HCT116 (cell line): ENCODE measurements around the gene EFEMP2. TPM values are rescaled to one million over a fixed set of nuclear protein-coding genes. Genes with fewer than 3 reads are reported as not detected.

Source experiments
- ATAC-seq: fragments of 200-7000 bp; cut with Tn5 transposase; 2 replicates; pipeline ENCODE4 v1.9.1; 2020; ENCODE audit warnings: mild to moderate bottlenecking, moderate library complexity
- BruUV-seq: library from RNA; stranded (reverse); fragments of 400-500 nt; replicated peaks from 2 replicates; lab custom pipeline; 2021; lab: Mats Ljungman, UMichigan
- CTCF ChIA-PET: fragments of 300-600 bp; sonication (Branson Sonifier 250); formaldehyde crosslinking; loops from one replicate; lab custom pipeline; 2021; ENCODE audit warnings: antibody characterized with exemption; lab: Charles Lee
- POLR2A ChIA-PET: fragments of 300-600, 350-600 bp; sonication (Branson Sonifier 250); formaldehyde crosslinking; loops from one replicate; lab custom pipeline; 2021; ENCODE audit warnings: antibody characterized with exemption; lab: Charles Lee
- RAD21 ChIA-PET, 2 experiments: fragments of 300-600 bp; sonication (Branson Sonifier 250); formaldehyde crosslinking; loops; one replicate each; lab custom pipeline; 2023; ENCODE audit warnings: low total read pairs in 2 of 2; ENCODE audit not compliant: uncharacterized antibody in 2 of 2, unreplicated experiment in 2 of 2, low non-redundant PET in 1 of 2; lab: Charles Lee
- DNase-seq: peaks from one replicate; pipeline ENCODE4 v3.0.0-alpha.2; 2010; ENCODE audit warnings: low read depth, low spot score
- H2AFZ ChIP-seq: fragments of 200-600 bp; shearing (Covaris generic), sonication (generic); 2 replicates; pipeline ENCODE4 v1.6.1; 2017; ENCODE audit warnings: low read depth, mixed run types, mixed read lengths, antibody characterized with exemption, low read length; ENCODE audit not compliant: poor library complexity, severe bottlenecking
- H3K27ac ChIP-seq: 2 replicates; pipeline ENCODE4 v1.5.1; 2012; ENCODE audit warnings: low read depth, low read length
- H3K27me3 ChIP-seq: fragments of 200-600 bp; sonication (generic); 2 replicates; pipeline ENCODE4 v1.6.1; 2016; ENCODE audit warnings: mixed run types, low read length, mixed read lengths; ENCODE audit not compliant: insufficient read depth
- H3K36me3 ChIP-seq, 2 experiments: fragments of 200-500 bp in 1 of 2; fragments of 200-600 bp in 1 of 2; sonication (Bioruptor generic) in 1 of 2; sonication (generic) in 1 of 2; 2 replicates each; pipeline versions ENCODE4 v1.5.1 to v1.6.1; 2014 to 2016; ENCODE audit warnings: low read length in 2 of 2, inconsistent platforms in 1 of 2, mixed read lengths in 1 of 2, mixed run types in 1 of 2; ENCODE audit not compliant: insufficient read depth in 2 of 2, control insufficient read depth in 1 of 2
- H3K4me1 ChIP-seq, 2 experiments: fragments of 200-600 bp in 1 of 2; sonication (generic) in 1 of 2; 2 replicates each; pipeline versions ENCODE4 v1.5.1 to v1.6.1; 2012 to 2017; ENCODE audit warnings: low read length in 2 of 2, inconsistent platforms in 1 of 2, mild to moderate bottlenecking in 1 of 2, mixed read lengths in 1 of 2, mixed run types in 1 of 2, moderate library complexity in 1 of 2; ENCODE audit not compliant: insufficient read depth in 2 of 2, control insufficient read depth in 1 of 2
- H3K4me2 ChIP-seq: fragments of 200-600 bp; sonication (generic); 2 replicates; pipeline ENCODE4 v1.6.1; 2017; ENCODE audit warnings: mixed run types, low read length, mixed read lengths
- H3K4me3 ChIP-seq, 2 experiments: fragments of 200-600 bp in 1 of 2; sonication (generic) in 1 of 2; replicated peaks in 1 of 2; 2 replicates each; pipeline ENCODE4 v1.5.1; 2011 to 2016; ENCODE audit warnings: low read length in 2 of 2, control low read depth in 1 of 2, low read depth in 1 of 2, mild to moderate bottlenecking in 1 of 2, mixed read lengths in 1 of 2, mixed run types in 1 of 2
- H3K79me2 ChIP-seq: fragments of 200-600 bp; sonication (generic); 2 replicates; pipeline ENCODE4 v1.6.1; 2017; ENCODE audit warnings: mild to moderate bottlenecking, mixed run types, low read length, moderate library complexity, mixed read lengths; ENCODE audit not compliant: insufficient read depth
- H3K9ac ChIP-seq: fragments of 200-600 bp; sonication (generic); 2 replicates; pipeline ENCODE4 v1.6.1; 2016; ENCODE audit warnings: low read length, mixed read lengths
- H3K9me2 ChIP-seq: fragments of 200-600 bp; sonication (generic), shearing (Covaris generic); 2 replicates; pipeline ENCODE4 v1.6.1; 2017; ENCODE audit warnings: mixed run types, mild to moderate bottlenecking, moderate library complexity; ENCODE audit not compliant: insufficient read depth
- H3K9me3 ChIP-seq, 2 experiments: fragments of 200-500 bp in 1 of 2; fragments of 200-600 bp in 1 of 2; sonication (Bioruptor generic) in 1 of 2; sonication (generic) in 1 of 2; 2 replicates each; pipeline ENCODE4 v1.6.1; 2014 to 2017; ENCODE audit warnings: low read length in 2 of 2, mixed read lengths in 2 of 2, inconsistent platforms in 1 of 2, low read depth in 1 of 2, mild to moderate bottlenecking in 1 of 2, mixed run types in 1 of 2, moderate library complexity in 1 of 2; ENCODE audit not compliant: control insufficient read depth in 1 of 2, insufficient read depth in 1 of 2
- H4K20me1 ChIP-seq: fragments of 200-600 bp; sonication (generic), shearing (Covaris generic); 2 replicates; pipeline ENCODE4 v1.6.1; 2017; ENCODE audit warnings: mixed run types, mild to moderate bottlenecking, moderate library complexity; ENCODE audit not compliant: insufficient read depth
- CEBPB ChIP-seq: IDR thresholded peaks from 2 replicates; pipeline ENCODE4 v1.6.1; 2012; ENCODE audit warnings: low read depth
- EZH2 ChIP-seq: fragments of 200-600 bp; sonication (generic); IDR thresholded peaks from 2 replicates; pipeline ENCODE4 v1.6.1; 2017; ENCODE audit warnings: antibody characterized with exemption, mixed run types
- EZH2phosphoT487 ChIP-seq: fragments of 200-600 bp; IDR thresholded peaks from 2 replicates; pipeline ENCODE4 v1.6.1; 2018; ENCODE audit warnings: antibody characterized with exemption, borderline replicate concordance
- FOSL1 ChIP-seq: IDR thresholded peaks from 2 replicates; pipeline ENCODE4 v1.6.1; 2012; ENCODE audit warnings: low read depth
- JUND ChIP-seq: IDR thresholded peaks from 2 replicates; pipeline ENCODE4 v1.6.1; 2012
- POLR2A ChIP-seq: IDR thresholded peaks from 2 replicates; pipeline ENCODE4 v1.7.0; 2011; ENCODE audit warnings: borderline replicate concordance; ENCODE audit not compliant: insufficient read depth, insufficient read length; ENCODE audit errors: extremely low read depth
- RAD21 ChIP-seq: IDR thresholded peaks from 2 replicates; pipeline ENCODE4 v1.6.1; 2012; ENCODE audit warnings: low read depth, mild to moderate bottlenecking
- SIN3A ChIP-seq: IDR thresholded peaks from 2 replicates; pipeline ENCODE4 v1.6.1; 2012; ENCODE audit warnings: low read depth
- SP1 ChIP-seq: IDR thresholded peaks from 2 replicates; pipeline ENCODE4 v1.6.1; 2012; ENCODE audit warnings: low read depth
- SRF ChIP-seq: IDR thresholded peaks from 2 replicates; pipeline ENCODE4 v1.6.1; 2012; ENCODE audit warnings: low read depth
- TCF7L2 ChIP-seq: IDR thresholded peaks from 2 replicates; pipeline ENCODE4 v1.7.0; 2011; ENCODE audit warnings: borderline replicate concordance, inconsistent platforms; ENCODE audit not compliant: insufficient read depth, insufficient read length; ENCODE audit errors: extremely low read depth
- YY1 ChIP-seq: IDR thresholded peaks from 2 replicates; pipeline ENCODE4 v1.6.1; 2011; ENCODE audit warnings: low read length, low read depth, moderate library complexity, mild to moderate bottlenecking; ENCODE audit not compliant: insufficient replicate concordance; ENCODE audit errors: extremely low read depth
- ZFX ChIP-seq: fragments of 450-650 bp; IDR thresholded peaks from 2 replicates; pipeline ENCODE4 v1.6.1; 2017
- intact Hi-C: fragments of 100-400 bp; cut with micrococcal nuclease; formaldehyde crosslinking; loops from 2 replicates; pipeline ENCODE4 v1.10.0; 2022
- total RNA-seq: library from RNA; stranded (reverse); gene quantifications from one replicate; pipeline ENCODE4 v1.2.1, GENCODE V29; 2021; ENCODE audit not compliant: unreplicated experiment
- TF ChIP-seq, protein P1 (sequence below): IDR thresholded peaks from 2 replicates; pipeline ENCODE4 v1.6.1; 2011; ENCODE audit warnings: mild to moderate bottlenecking, low read length, moderate library complexity; ENCODE audit not compliant: insufficient replicate concordance; ENCODE audit errors: extremely low read depth
- TF ChIP-seq, protein P2 (sequence below): IDR thresholded peaks from 2 replicates; pipeline ENCODE4 v1.6.1; 2012
- TF ChIP-seq, protein P3 (sequence below), 3 experiments: fragments of 200-600 bp in 1 of 3; sonication (generic) in 1 of 3; IDR thresholded peaks in 2 of 3; conservative IDR thresholded peaks in 1 of 3; 2 replicates each; pipeline ENCODE4 v1.5.1; 2012 to 2017; ENCODE audit warnings: low read depth in 2 of 3, low read length in 2 of 3, antibody characterized with exemption in 1 of 3, borderline replicate concordance in 1 of 3, control low read depth in 1 of 3, mild to moderate bottlenecking in 1 of 3, mixed read lengths in 1 of 3, mixed run types in 1 of 3, moderate library complexity in 1 of 3; ENCODE audit not compliant: insufficient read depth in 1 of 3

Gene EFEMP2
- total RNA-seq, 1 experiment from 2014 or later = 8.4 TPM

DNA sequence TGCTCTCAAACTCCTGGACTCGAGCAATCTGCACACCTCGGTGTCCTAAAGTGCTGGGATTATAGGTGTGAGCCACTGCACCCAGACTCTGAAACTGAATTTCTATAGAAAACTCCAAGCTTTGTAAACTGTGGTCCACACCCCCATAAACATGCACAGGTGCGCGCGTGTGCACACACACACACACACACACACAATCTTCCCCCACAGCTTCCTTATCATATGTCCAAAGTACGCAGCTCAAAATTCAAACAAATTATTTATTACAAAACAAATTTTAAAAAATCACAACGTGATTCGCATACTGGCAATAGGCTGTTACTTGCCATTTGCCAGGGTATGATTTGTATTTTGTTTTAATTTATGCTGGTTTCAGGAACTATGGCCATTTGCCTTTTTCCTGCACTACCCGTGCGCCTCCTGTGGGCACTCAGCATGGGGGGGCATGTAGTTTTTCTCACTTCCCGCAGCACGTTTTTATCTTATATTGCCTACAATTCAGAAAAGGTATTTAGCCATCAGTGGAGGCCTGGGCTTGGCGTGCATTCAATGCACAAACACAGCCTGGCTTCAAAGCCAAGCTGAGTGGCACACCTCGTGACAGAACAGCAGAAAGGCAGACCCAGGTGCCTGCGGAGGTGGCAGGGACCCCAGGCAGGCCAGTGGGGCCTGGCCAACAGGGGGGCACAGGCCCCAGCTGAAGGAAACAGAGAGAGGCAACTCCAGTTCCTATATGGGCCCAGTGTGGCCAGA, 49.6 kb downstream of the EFEMP2 start:
- no peaks in the 10 kb centered on the region for H4K20me1 ChIP-seq
- H3K27ac ChIP-seq = no peak overlapping the region
- H2AFZ ChIP-seq = no peak overlapping the region
- no peak overlapping the region for H3K4me2 ChIP-seq
- H3K4me1 ChIP-seq = no peaks in the 10 kb centered on the region; a peak in 1 of 4 replicates
- DNase-seq = no peak
- ChIA-PET CTCF (interaction anchor here (0.7 to 1.5 kb wide), 3 partner anchors 43 to 66 kb away, joined by 3 to 4 read pairs (median 3); partner anchors contain the start of gene FIBP), POLR2A (no interaction called here), RAD21 (no interaction called here)
- H3K9ac ChIP-seq = no peak overlapping the region
- BruUV-seq = no TSS peak
- no peaks in the 10 kb centered on the region for H3K36me3 ChIP-seq
- H3K9me3 ChIP-seq = no peaks in the 10 kb centered on the region
- H3K9me2 ChIP-seq = no peaks in the 10 kb centered on the region
- ATAC-seq = no peak
- H3K79me2 ChIP-seq = no peaks in the 10 kb centered on the region
- TF ChIP-seq, protein P1, sequence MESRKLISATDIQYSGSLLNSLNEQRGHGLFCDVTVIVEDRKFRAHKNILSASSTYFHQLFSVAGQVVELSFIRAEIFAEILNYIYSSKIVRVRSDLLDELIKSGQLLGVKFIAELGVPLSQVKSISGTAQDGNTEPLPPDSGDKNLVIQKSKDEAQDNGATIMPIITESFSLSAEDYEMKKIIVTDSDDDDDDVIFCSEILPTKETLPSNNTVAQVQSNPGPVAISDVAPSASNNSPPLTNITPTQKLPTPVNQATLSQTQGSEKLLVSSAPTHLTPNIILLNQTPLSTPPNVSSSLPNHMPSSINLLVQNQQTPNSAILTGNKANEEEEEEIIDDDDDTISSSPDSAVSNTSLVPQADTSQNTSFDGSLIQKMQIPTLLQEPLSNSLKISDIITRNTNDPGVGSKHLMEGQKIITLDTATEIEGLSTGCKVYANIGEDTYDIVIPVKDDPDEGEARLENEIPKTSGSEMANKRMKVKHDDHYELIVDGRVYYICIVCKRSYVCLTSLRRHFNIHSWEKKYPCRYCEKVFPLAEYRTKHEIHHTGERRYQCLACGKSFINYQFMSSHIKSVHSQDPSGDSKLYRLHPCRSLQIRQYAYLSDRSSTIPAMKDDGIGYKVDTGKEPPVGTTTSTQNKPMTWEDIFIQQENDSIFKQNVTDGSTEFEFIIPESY = no peak
- TF ChIP-seq EZH2 (no peak), YY1 (no peak), SRF (no peak), SP1 (no peak), SIN3A (no peak), FOSL1 (no peak), RAD21 (no peak), JUND (no peak), POLR2A (no peak), CEBPB (no peak), EZH2phosphoT487 (no peak), TCF7L2 (no peak), ZFX (no peak)
- TF ChIP-seq, protein P2, sequence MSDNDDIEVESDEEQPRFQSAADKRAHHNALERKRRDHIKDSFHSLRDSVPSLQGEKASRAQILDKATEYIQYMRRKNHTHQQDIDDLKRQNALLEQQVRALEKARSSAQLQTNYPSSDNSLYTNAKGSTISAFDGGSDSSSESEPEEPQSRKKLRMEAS = no peak
- TF ChIP-seq, protein P3, sequence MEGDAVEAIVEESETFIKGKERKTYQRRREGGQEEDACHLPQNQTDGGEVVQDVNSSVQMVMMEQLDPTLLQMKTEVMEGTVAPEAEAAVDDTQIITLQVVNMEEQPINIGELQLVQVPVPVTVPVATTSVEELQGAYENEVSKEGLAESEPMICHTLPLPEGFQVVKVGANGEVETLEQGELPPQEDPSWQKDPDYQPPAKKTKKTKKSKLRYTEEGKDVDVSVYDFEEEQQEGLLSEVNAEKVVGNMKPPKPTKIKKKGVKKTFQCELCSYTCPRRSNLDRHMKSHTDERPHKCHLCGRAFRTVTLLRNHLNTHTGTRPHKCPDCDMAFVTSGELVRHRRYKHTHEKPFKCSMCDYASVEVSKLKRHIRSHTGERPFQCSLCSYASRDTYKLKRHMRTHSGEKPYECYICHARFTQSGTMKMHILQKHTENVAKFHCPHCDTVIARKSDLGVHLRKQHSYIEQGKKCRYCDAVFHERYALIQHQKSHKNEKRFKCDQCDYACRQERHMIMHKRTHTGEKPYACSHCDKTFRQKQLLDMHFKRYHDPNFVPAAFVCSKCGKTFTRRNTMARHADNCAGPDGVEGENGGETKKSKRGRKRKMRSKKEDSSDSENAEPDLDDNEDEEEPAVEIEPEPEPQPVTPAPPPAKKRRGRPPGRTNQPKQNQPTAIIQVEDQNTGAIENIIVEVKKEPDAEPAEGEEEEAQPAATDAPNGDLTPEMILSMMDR (IDR thresholded peaks at IDR 0.05 in 2 of 3, conservative IDR thresholded peaks at IDR 0.05 in 1 of 3; ENCODE audit: borderline replicate concordance in 1 of 3, insufficient read depth in 1 of 3, low read depth in 2 of 3, low read length in 2 of 3) = no peak
- no peaks in the 10 kb centered on the region for H3K27me3 ChIP-seq
- H3K4me3 ChIP-seq = no peak overlapping the region
- intact Hi-C loops = no loop called here
